Thymus (tissue), 11 donors: ENCODE data around the gene CACNA2D2. TPM values are rescaled to one million over a fixed set of nuclear protein-coding genes. Genes with fewer than 3 reads are reported as not detected.
A peak's percentile ranks its signal among the peaks of the same experiment; 100 is the strongest.

Experiments
- DNase-seq, 9 donors: peaks; one replicate each; pipeline ENCODE4 v3.0.0-alpha.2; 2013; ENCODE audit warnings: low spot score in 9 of 9, low read depth in 6 of 9, missing footprints in 1 of 9
- H3K27ac ChIP-seq, 2 donors: one replicate each; pipeline ENCODE4 v1.5.1; 2013; ENCODE audit warnings: control low read depth in 1 of 2, low read depth in 1 of 2, low read length in 1 of 2, mild to moderate bottlenecking in 1 of 2, moderate library complexity in 1 of 2
- H3K27me3 ChIP-seq, 2 donors: one replicate each; pipeline ENCODE4 v1.5.1; 2013; ENCODE audit warnings: low read length in 1 of 2; ENCODE audit not compliant: control insufficient read depth in 2 of 2, insufficient read depth in 1 of 2
- H3K36me3 ChIP-seq, 2 donors: one replicate each; pipeline ENCODE4 v1.5.1; 2013; ENCODE audit warnings: low read length in 1 of 2, mild to moderate bottlenecking in 1 of 2, moderate library complexity in 1 of 2; ENCODE audit not compliant: control insufficient read depth in 2 of 2, insufficient read depth in 2 of 2
- H3K4me1 ChIP-seq, 2 donors: one replicate each; pipeline ENCODE4 v1.5.1; 2013; ENCODE audit warnings: low read length in 2 of 2; ENCODE audit not compliant: control insufficient read depth in 2 of 2, insufficient read depth in 2 of 2
- H3K4me3 ChIP-seq, 2 donors: one replicate each; pipeline ENCODE4 v1.5.1; 2013; ENCODE audit warnings: low read length in 2 of 2, control low read depth in 1 of 2, mild to moderate bottlenecking in 1 of 2
- H3K9me3 ChIP-seq, 2 donors: one replicate each; pipeline ENCODE4 v1.5.1; 2013; ENCODE audit warnings: low read length in 1 of 2, mild to moderate bottlenecking in 1 of 2; ENCODE audit not compliant: control insufficient read depth in 2 of 2, insufficient read depth in 1 of 2
- WGBS: extraction: QIAGEN DNeasy Blood & Tissue Kit; methylation state at CpG from one replicate; pipeline ENCODE4 v1.1.7; 2013; 5-methylcytosine and 5-hydroxymethylcytosine counted together
- polyA plus RNA-seq: library from polyadenylated mRNA; stranded (reverse); fragments of 200-250 nt; gene quantifications from one replicate; pipeline ENCODE4 v1.2.3, GENCODE V29; 2013
- total RNA-seq: library from RNA; stranded (reverse); fragments of 120-200 nt; gene quantifications from one replicate; pipeline ENCODE4 v1.2.4, GENCODE V29; 2013
- donor health status: healthy.

The CACNA2D2 gene
- total and polyA plus RNA-seq, 2 donors = 0.57 to 1.5 TPM

DNA sequence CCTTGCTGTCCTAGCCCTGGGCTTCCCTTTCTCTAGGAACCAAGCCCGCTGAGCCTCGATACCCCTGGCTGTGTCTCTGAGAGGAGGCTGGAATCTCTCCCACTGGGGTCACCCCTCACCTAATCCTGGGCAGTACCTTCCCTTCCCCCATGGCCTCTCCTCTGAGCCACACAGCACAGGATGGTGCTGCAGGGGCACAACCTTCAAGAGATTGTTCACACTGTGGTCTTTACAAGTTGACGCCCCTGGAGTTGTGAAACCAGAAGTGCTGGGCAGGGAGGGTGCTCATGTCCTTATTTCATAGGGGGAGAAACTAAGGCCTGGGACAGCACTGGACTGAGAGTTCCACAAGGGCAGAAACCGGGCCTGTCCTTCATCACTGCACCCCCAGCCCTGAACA is 73.2 kb downstream of the CACNA2D2 start:
- DNase-seq = no peak
- H3K27ac ChIP-seq = no peak overlapping the region
- no peaks in the 10 kb centered on the region for H3K9me3 ChIP-seq

DNA sequence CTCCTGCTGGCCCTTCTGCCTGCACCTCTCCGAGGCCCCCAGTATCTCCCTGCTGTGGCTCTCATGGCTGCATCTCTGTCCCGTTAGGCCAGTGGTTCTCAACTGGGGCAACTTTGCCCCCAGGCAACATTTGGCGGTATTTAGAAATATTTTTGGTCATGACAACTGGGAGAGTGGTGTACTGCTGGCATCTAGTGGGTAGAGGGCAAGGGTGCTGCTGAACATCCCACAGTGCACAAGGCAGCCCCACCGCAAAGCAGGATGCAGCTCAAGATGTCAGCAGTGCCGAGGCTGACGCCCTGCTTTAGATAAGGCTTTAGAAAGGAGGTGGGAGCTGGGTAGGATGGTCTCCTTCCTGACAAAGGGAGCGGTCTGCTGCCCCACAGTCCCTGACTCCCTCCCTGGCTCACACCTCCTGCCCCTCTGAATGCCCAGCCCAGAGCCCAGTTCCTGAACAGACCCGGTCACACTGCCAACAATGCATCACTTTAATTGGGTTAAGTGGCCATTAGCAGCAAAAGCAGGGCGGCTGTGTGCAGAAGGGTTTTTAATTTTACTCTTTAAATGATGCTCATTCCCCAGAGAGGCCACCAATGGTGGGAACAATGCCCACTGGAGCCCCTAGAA is 75.3 kb downstream of the CACNA2D2 start:
- H3K4me1 ChIP-seq = no peaks in the 10 kb centered on the region
- no peaks in the 10 kb centered on the region for H3K9me3 ChIP-seq
- DNase-seq = peak in 2 of 9 donors; percentile 5 to 16
- 88% methylated on average over 9 of the region's 9 CpGs for WGBS
- H3K27ac ChIP-seq = no peak overlapping the region
- H3K4me3 ChIP-seq = no peak overlapping the region
- no peaks in the 10 kb centered on the region for H3K27me3 ChIP-seq
- H3K36me3 ChIP-seq = no peaks in the 10 kb centered on the region

More for the DNA sequence above, 73.2 kb downstream of the CACNA2D2 start:
- Histone ChIP-seq H3K27me3 (no peaks in the 10 kb centered on the region), H3K4me3 (no peak overlapping the region), H3K4me1 (peaks cover 0 to 10% of the 10 kb centered on the region in 2 donors), H3K36me3 (no peaks in the 10 kb centered on the region)
- WGBS = 94% methylated on average over 4 of the region's 4 CpGs

GRCh38 chr3:50427217-50427616 is 76.2 kb downstream of the CACNA2D2 start:
- no peak for DNase-seq
- Histone ChIP-seq H3K4me3 (no peak overlapping the region), H3K4me1 (no peaks in the 10 kb centered on the region)

DNA sequence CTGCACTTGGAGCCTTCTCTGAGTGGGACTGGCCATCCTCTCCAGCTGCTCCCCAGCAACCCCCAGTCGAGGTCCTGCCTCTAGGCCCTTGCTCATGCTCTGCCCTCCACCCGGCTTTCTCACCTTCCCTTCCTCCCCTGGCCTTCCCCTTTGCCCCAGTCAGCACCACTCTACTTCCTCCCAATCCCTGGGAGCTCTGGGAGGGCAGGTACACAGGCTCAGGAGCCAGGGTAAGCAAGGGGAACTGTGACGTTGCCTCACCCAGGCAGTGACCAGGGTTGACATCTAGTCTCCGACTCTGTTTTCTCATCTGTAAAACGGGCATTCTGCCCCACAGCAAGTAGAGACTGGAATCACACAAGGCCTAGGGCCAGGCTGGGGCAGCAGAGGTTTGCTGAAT is 77.5 kb downstream of the CACNA2D2 start:
- 89% methylated on average over 5 of the region's 5 CpGs for WGBS
- Histone ChIP-seq H3K27me3 (peaks cover 0 to 2% of the 10 kb centered on the region in 2 donors), H3K27ac (no peak overlapping the region), H3K4me1 (no peaks in the 10 kb centered on the region), H3K4me3 (no peak overlapping the region), H3K36me3 (no peaks in the 10 kb centered on the region), H3K9me3 (no peaks in the 10 kb centered on the region)
- DNase-seq = no peak

More at GRCh38 chr3:50427217-50427616, 76.2 kb downstream of the CACNA2D2 start:
- WGBS = 94% methylated on average over 13 of the region's 13 CpGs
- Histone ChIP-seq H3K27ac (no peak overlapping the region), H3K27me3 (peaks cover 0 to 2% of the 10 kb centered on the region in 2 donors), H3K9me3 (no peaks in the 10 kb centered on the region), H3K36me3 (no peaks in the 10 kb centered on the region)

- no peak overlapping the region for H3K4me3 ChIP-seq
- H3K9me3 ChIP-seq = no peaks in the 10 kb centered on the region
- peaks cover 0 to 2% of the 10 kb centered on the region in 2 donors for H3K27me3 ChIP-seq
- no peak overlapping the region for H3K27ac ChIP-seq
- 98% methylated on average over 7 of the region's 7 CpGs for WGBS
- DNase-seq = no peak
- no peaks in the 10 kb centered on the region for H3K36me3 ChIP-seq
- no peaks in the 10 kb centered on the region for H3K4me1 ChIP-seq
Measured at GRCh38 chr3:50423543-50423942, 79.9 kb downstream of the CACNA2D2 start.

GRCh38 chr3:50422153-50422552 is 81.3 kb downstream of the CACNA2D2 start:
- 97% methylated on average over 1 of the region's 1 CpG for WGBS
- no peak for DNase-seq
- H3K4me3 ChIP-seq = no peak overlapping the region
- H3K4me1 ChIP-seq = peaks cover 0 to 5% of the 10 kb centered on the region in 2 donors
- H3K27me3 ChIP-seq = peaks cover 0 to 2% of the 10 kb centered on the region in 2 donors
- H3K36me3 ChIP-seq = no peaks in the 10 kb centered on the region
- no peaks in the 10 kb centered on the region for H3K9me3 ChIP-seq
- no peak overlapping the region for H3K27ac ChIP-seq

DNA sequence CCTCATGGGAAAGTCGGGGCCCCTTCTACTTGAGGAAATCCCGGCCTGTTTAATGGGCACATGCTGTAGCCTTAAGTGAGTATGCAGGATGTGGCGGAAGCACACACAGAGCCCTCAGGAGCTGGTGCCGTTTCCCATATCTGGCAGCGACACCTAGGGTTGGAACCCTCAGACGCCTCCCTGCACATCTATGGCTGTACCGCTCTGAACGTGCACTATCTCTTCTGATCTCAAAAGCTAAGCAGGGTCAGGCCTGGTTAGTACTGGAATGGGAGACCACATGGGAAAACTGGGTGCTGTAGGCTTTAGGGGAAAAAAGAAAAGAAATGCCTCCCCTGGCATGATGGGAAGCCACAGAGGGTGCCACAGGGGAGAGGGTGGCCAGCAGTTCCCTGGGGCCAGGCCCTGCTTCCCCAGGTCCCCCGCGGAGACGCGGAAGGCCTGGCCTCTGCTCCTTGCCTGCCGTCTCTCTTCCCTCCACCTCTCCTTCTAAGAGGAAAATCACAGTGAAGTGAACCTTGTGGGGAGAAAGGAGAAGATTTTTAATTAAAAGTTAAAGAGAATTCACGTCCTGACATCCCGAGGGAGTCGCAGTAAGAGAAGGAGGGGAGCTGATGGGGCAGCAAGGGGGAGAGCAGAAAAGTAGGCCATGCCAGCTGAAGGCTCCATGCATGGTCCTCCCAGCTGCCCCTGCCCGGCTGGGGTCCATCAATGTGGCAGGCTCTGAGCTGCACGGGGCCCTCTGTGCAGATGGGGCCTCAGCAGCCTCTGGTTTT is 83.7 kb downstream of the CACNA2D2 start:
- Histone ChIP-seq H3K4me3 (no peak overlapping the region), H3K36me3 (no peaks in the 10 kb centered on the region), H3K4me1 (peaks cover 0 to 10% of the 10 kb centered on the region in 2 donors), H3K27ac (no peak overlapping the region), H3K9me3 (peaks cover 0 to 3% of the 10 kb centered on the region in 2 donors), H3K27me3 (peaks cover 0 to 2% of the 10 kb centered on the region in 2 donors)
- 95% methylated on average over 18 of the region's 18 CpGs for WGBS
- no peak for DNase-seq

DNA sequence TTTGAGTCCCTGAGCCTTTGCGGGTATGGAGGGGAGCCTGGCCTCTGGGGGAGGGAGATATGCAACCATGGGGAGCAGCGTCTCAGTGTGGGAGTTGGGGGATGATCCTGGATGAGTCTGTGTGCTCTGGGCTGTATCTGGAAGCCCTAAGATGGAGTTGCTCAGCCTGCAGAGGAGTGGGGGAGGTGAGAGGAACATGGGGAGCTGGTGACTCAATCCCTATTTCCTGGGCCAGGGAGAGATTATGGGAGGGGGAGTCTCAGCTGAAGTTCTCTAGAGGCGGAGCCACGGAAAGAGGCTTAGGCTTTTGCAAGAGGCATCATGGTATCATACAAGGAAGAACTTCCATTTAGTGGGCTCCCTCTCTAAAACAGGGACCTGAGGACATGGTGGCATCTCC is 84.6 kb downstream of the CACNA2D2 start:
- Histone ChIP-seq H3K9me3 (peaks cover 0 to 3% of the 10 kb centered on the region in 2 donors), H3K27me3 (peaks cover 0 to 2% of the 10 kb centered on the region in 2 donors), H3K4me3 (no peak overlapping the region), H3K36me3 (no peaks in the 10 kb centered on the region), H3K4me1 (peaks cover 0 to 10% of the 10 kb centered on the region in 2 donors), H3K27ac (no peak overlapping the region)
- WGBS = 96% methylated on average over 4 of the region's 4 CpGs
- no peak for DNase-seq

GRCh38 chr3:50417637-50418033 is 85.8 kb downstream of the CACNA2D2 start:
- H3K9me3 ChIP-seq = peaks cover 0 to 3% of the 10 kb centered on the region in 2 donors
- H3K4me3 ChIP-seq = no peak overlapping the region
- H3K27me3 ChIP-seq = no peaks in the 10 kb centered on the region
- no peaks in the 10 kb centered on the region for H3K36me3 ChIP-seq
- H3K27ac ChIP-seq = no peak overlapping the region
- peaks cover 0 to 10% of the 10 kb centered on the region in 2 donors for H3K4me1 ChIP-seq
- no peak for DNase-seq
- WGBS = 95% methylated on average over 4 of the region's 4 CpGs
